GM12878 (cell line): ENCODE data around the gene NEGR1. TPM values are rescaled to one million over a fixed set of nuclear protein-coding genes. Genes with fewer than 3 reads are reported as not detected.

Source experiments
- ATAC-seq: fragments of 200-7000 bp; cut with Tn5 transposase; 3 replicates; pipeline ENCODE4 v1.9.1; 2020; ENCODE audit warnings: mild to moderate bottlenecking, moderate library complexity
- BruUV-seq: library from RNA; stranded (reverse); fragments of 400-500 nt; replicated peaks from 2 replicates; lab custom pipeline; 2021; lab: Mats Ljungman, UMichigan
- CTCF ChIA-PET: fragments of 300-600 bp; sonication (Branson Sonifier 250); formaldehyde crosslinking; extraction: SDS; loops from one replicate; lab custom pipeline; 2021; ENCODE audit warnings: inconsistent platforms; lab: Yijun Ruan, JAX
- POLR2A ChIA-PET: fragments of 350-600 bp; formaldehyde crosslinking; extraction: SDS; loops from one replicate; lab custom pipeline; 2021; ENCODE audit warnings: inconsistent platforms; lab: Charles Lee
- RAD21 ChIA-PET: fragments of 300-600 bp; sonication (Branson Sonifier 250); formaldehyde crosslinking; loops from one replicate; lab custom pipeline; 2023; ENCODE audit warnings: antibody characterized with exemption; ENCODE audit not compliant: unreplicated experiment; lab: Charles Lee
- SMC1A ChIA-PET: fragments of 300-600 bp; sonication (Branson Sonifier 250); formaldehyde crosslinking; loops from one replicate; lab custom pipeline; 2023; ENCODE audit not compliant: unreplicated experiment, uncharacterized antibody; lab: Charles Lee
- DNase-seq: peaks from one replicate; pipeline ENCODE4 v3.0.0-alpha.2; 2011; ENCODE audit warnings: low read depth, low spot score
- FAIRE-seq: peaks from 3 replicates; lab custom pipeline; 2011; peaks lifted over from hg19 to GRCh38; lab: Jason Lieb, UNC
- H2AFZ ChIP-seq: 2 replicates; pipeline ENCODE4 v1.6.0; 2011; ENCODE audit warnings: low read depth, low read length, control low read depth; ENCODE audit not compliant: control insufficient read depth
- H3K27ac ChIP-seq: 2 replicates; pipeline ENCODE4 v1.5.1; 2011; ENCODE audit warnings: control low read depth; ENCODE audit not compliant: control insufficient read depth, insufficient read depth
- H3K27me3 ChIP-seq, 2 experiments: replicated peaks in 1 of 2; 2 replicates each; pipeline versions ENCODE4 v1.6.0 to v1.6.1; 2011; ENCODE audit warnings: low read length in 1 of 2; ENCODE audit not compliant: control insufficient read depth in 2 of 2, insufficient read depth in 2 of 2
- H3K36me3 ChIP-seq, 2 experiments: 2 replicates each; pipeline ENCODE4 v1.5.1; 2011; ENCODE audit warnings: low read length in 1 of 2; ENCODE audit not compliant: control insufficient read depth in 2 of 2, insufficient read depth in 2 of 2
- H3K4me1 ChIP-seq: 2 replicates; pipeline ENCODE4 v1.6.1; 2011; ENCODE audit warnings: mild to moderate bottlenecking, low read length, moderate library complexity, mixed read lengths; ENCODE audit not compliant: control insufficient read depth, insufficient read depth
- H3K4me2 ChIP-seq: 2 replicates; pipeline ENCODE4 v1.6.0; 2011; ENCODE audit warnings: control low read depth; ENCODE audit not compliant: control insufficient read depth, insufficient read depth
- H3K4me3 ChIP-seq: fragments of 200-600 bp; sonication (generic); 2 replicates; pipeline ENCODE4 v1.5.1; 2016
- H3K79me2 ChIP-seq: 2 replicates; pipeline ENCODE4 v1.6.0; 2011; ENCODE audit warnings: low read length; ENCODE audit not compliant: control insufficient read depth, insufficient read depth
- H3K9ac ChIP-seq: 2 replicates; pipeline ENCODE4 v1.8.0; 2011; ENCODE audit warnings: low read length, control low read depth, mixed read lengths; ENCODE audit not compliant: control insufficient read depth, insufficient read depth
- H3K9me3 ChIP-seq: replicated peaks from 3 replicates; pipeline ENCODE4 v1.5.1; 2011; ENCODE audit warnings: mild to moderate bottlenecking, low read length; ENCODE audit not compliant: control insufficient read depth, insufficient read depth
- H4K20me1 ChIP-seq: 2 replicates; pipeline ENCODE4 v1.6.0; 2011; ENCODE audit not compliant: control insufficient read depth, insufficient read depth
- BACH1 ChIP-seq: fragments of 450-650 bp; IDR thresholded peaks from 2 replicates; pipeline ENCODE4 v1.6.1; 2017; ENCODE audit warnings: mild to moderate bottlenecking, borderline replicate concordance
- BRCA1 ChIP-seq: IDR thresholded peaks from 2 replicates; pipeline ENCODE4 v1.6.1; 2011; ENCODE audit warnings: low read depth, low read length, improper control_type of control experiment
- EGR1 ChIP-seq, 2 experiments: IDR thresholded peaks; 1 replicate in 1 of 2; 2 replicates in 1 of 2; pipeline ENCODE4 v1.6.1; 2011 to 2012; ENCODE audit warnings: low read depth in 2 of 2, low read length in 2 of 2, borderline replicate concordance in 1 of 2, mild to moderate bottlenecking in 1 of 2, moderate library complexity in 1 of 2
- FOXM1 ChIP-seq: IDR thresholded peaks from 2 replicates; pipeline ENCODE4 v1.6.1; 2012; ENCODE audit warnings: low read depth, mild to moderate bottlenecking, inconsistent platforms, low read length, moderate library complexity
- MEF2A ChIP-seq: IDR thresholded peaks from 2 replicates; pipeline ENCODE4 v1.6.1; 2011; ENCODE audit warnings: low read depth, mild to moderate bottlenecking, low read length, moderate library complexity; ENCODE audit not compliant: insufficient read depth
- MYB ChIP-seq: fragments of 150-350 bp; IDR thresholded peaks from 2 replicates; pipeline ENCODE4 v1.6.1; 2014; ENCODE audit warnings: mild to moderate bottlenecking, low read depth, low read length, borderline replicate concordance
- MYC ChIP-seq: IDR thresholded peaks from 2 replicates; pipeline ENCODE4 v1.6.1; 2011; ENCODE audit warnings: mild to moderate bottlenecking, low read length, moderate library complexity, inconsistent platforms; ENCODE audit not compliant: insufficient read depth, insufficient replicate concordance, insufficient read length, severe bottlenecking
- NFIC ChIP-seq: IDR thresholded peaks from 2 replicates; pipeline ENCODE4 v1.6.1; 2012; ENCODE audit warnings: low read depth, mild to moderate bottlenecking, inconsistent platforms, low read length, moderate library complexity
- NFYA ChIP-seq: IDR thresholded peaks from 2 replicates; pipeline ENCODE4 v1.6.1; 2011; ENCODE audit warnings: low read depth, mild to moderate bottlenecking, low read length, improper control_type of control experiment, borderline replicate concordance
- POLR2A ChIP-seq: IDR thresholded peaks from 2 replicates; pipeline ENCODE4 v1.6.1; 2011; ENCODE audit warnings: low read depth, mild to moderate bottlenecking, low read length
- RCOR1 ChIP-seq: conservative IDR thresholded peaks from 2 replicates; pipeline ENCODE4 v1.6.1; 2012; ENCODE audit warnings: low read depth, low read length, improper control_type of control experiment
- RUNX3 ChIP-seq: IDR thresholded peaks from 2 replicates; pipeline ENCODE4 v1.6.1; 2012; ENCODE audit warnings: low read length, inconsistent platforms
- SP1 ChIP-seq: IDR thresholded peaks from one replicate; pipeline ENCODE4 v1.6.1; 2011; ENCODE audit warnings: low read depth, low read length
- STAT1 ChIP-seq: fragments of 450-650 bp; conservative IDR thresholded peaks from 2 replicates; pipeline ENCODE4 v1.6.1; 2014; ENCODE audit warnings: antibody characterized with exemption, mild to moderate bottlenecking
- TCF7 ChIP-seq: IDR thresholded peaks from 2 replicates; pipeline ENCODE4 v1.6.1; 2014; ENCODE audit warnings: antibody characterized with exemption, borderline replicate concordance
- ZNF207 ChIP-seq: fragments of 450-650 bp; IDR thresholded peaks from 2 replicates; pipeline ENCODE4 v1.6.1; 2014; ENCODE audit warnings: antibody characterized with exemption, mild to moderate bottlenecking, borderline replicate concordance
- ZNF384 ChIP-seq: IDR thresholded peaks from 2 replicates; pipeline ENCODE4 v1.6.1; 2012; ENCODE audit warnings: low read depth, mild to moderate bottlenecking, low read length, improper control_type of control experiment, borderline replicate concordance
- ZNF622 ChIP-seq: fragments of 450-650 bp; IDR thresholded peaks from 2 replicates; pipeline ENCODE4 v1.6.1; 2017; ENCODE audit warnings: mild to moderate bottlenecking, inconsistent platforms
- ZSCAN29 ChIP-seq: fragments of 450-650 bp; IDR thresholded peaks from 2 replicates; pipeline ENCODE4 v1.6.1; 2017; ENCODE audit warnings: mild to moderate bottlenecking, moderate library complexity
- WGBS: methylation state at CpG from one replicate; pipeline ENCODE4 v1.1.6; 2016; ENCODE audit warnings: low lambda C conversion rate; ENCODE audit not compliant: insufficient replicate concordance, insufficient coverage; ENCODE audit errors: missing lambda C conversion rate; 5-methylcytosine and 5-hydroxymethylcytosine counted together
- in situ Hi-C: fragments of 300-500 bp; cut with MboI; formaldehyde crosslinking; loops from 9 replicates; pipeline ENCODE4 v1.14.3; 2018; ENCODE audit warnings: mixed read lengths
- intact Hi-C: fragments of 100-400 bp; cut with micrococcal nuclease; formaldehyde crosslinking; loops from one replicate; pipeline ENCODE4 v1.14.2; 2022; ENCODE audit not compliant: unreplicated experiment
- polyA plus RNA-seq, 11 experiments: library from polyadenylated mRNA; depleted of rRNA in 4 of 11; unstranded in 6 of 11; stranded (reverse) in 5 of 11; fragments of >200 nt; fragmentation: Nextera tagmentation in 4 of 11; fragmentation: Illumina TruSeq in 1 of 11; extraction: Ambion mirVana in 4 of 11; extraction: Trizol in 1 of 11; gene quantifications; 1 replicate in 1 of 11; 2 replicates in 10 of 11; pipeline versions ENCODE4 v1.2.1 to v1.2.3, GENCODE V29; 2011 to 2016; ENCODE audit warnings: inconsistent platforms in 2 of 11, missing spikeins in 2 of 11, low read depth in 1 of 11
- total RNA-seq, 4 experiments: library from RNA; depleted of rRNA in 3 of 4; stranded (reverse); fragments of >200 nt in 3 of 4; fragmentation: Illumina TruSeq in 1 of 4; extraction: Trizol in 1 of 4; gene quantifications; 2 replicates each; pipeline versions ENCODE4 v1.2.1 to v1.2.3, GENCODE V29; 2013 to 2021
- TF ChIP-seq, protein P1 (sequence below): IDR thresholded peaks from 2 replicates; pipeline ENCODE4 v1.6.1; 2011; ENCODE audit warnings: low read depth, mild to moderate bottlenecking, low read length, moderate library complexity, borderline replicate concordance; ENCODE audit errors: extremely low read depth
- TF ChIP-seq, protein P2 (sequence below): fragments of 150-350 bp; IDR thresholded peaks from 2 replicates; pipeline ENCODE4 v1.6.1; 2016; ENCODE audit warnings: low read depth, low read length

NEGR1 gene
- total and polyA plus RNA-seq, 10 of the 15 experiments (the other 5 are each of a cell fraction or from before 2014, with no cell fraction given) = under 0.01 to 0.03 (median 0.01) TPM; not detected in 7

DNA sequence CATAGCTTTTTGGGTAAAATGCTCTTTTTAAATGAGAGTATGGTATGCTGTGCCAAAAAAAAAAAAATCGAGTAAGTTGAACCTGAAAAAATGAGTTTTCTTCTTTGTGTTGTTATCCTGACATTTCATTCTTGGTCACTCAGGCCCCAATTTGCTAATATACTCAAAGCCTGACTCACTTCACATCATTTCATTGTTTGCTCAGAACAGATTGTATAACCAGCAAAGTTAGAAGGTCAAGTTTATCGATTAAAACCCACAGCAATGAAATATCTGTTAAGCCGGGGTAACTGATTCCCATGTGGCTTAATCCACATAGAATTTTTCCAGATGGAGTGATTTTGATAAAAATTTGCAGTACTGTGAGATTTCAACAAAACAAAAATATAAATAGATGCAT lies 363.7 kb downstream of the NEGR1 start (continued):
- TF ChIP-seq SP1 (no peak), BACH1 (no peak), BRCA1 (no peak), FOXM1 (no peak), STAT1 (no peak), RUNX3 (no peak), RCOR1 (no peak), ZNF384 (no peak)

DNA sequence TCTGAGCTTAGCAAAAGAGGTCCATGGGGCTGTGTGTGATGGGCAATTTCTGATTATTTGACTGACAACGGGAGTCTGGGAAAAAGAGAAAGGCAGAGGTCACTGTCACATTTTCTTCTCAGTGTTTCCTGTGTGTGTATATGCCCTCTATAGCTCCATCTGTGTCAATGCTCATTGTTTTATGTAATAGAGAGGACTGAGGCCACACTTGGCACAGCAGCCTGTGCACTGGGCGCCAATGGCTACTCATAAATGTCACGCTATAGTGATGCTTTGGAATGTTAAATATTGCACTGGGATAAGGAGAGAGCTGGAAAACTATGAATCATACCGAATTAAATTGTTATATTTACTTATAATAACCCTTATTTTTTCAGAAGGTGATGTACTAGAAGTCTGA lies 365.4 kb downstream of the NEGR1 start:
- no peaks in the 10 kb centered on the region for H3K79me2 ChIP-seq
- POLR2A ChIA-PET = no interaction called here
- no peaks in the 10 kb centered on the region for H3K36me3 ChIP-seq
- FAIRE-seq (no peak), ATAC-seq (no peak), DNase-seq (no peak)
- no peaks in the 10 kb centered on the region for H3K9me3 ChIP-seq
- in situ Hi-C loops (no loop called here), intact Hi-C loops (no loop called here)
- H3K4me1 ChIP-seq = no peaks in the 10 kb centered on the region
- H3K9ac ChIP-seq = no peak overlapping the region
- H4K20me1 ChIP-seq = no peaks in the 10 kb centered on the region
- RAD21 ChIA-PET = no interaction called here
- no peak overlapping the region for H3K27ac ChIP-seq
- H3K4me2 ChIP-seq = no peak overlapping the region
- H2AFZ ChIP-seq = no peak overlapping the region
- no peaks in the 10 kb centered on the region; a peak in 1 of 4 replicates for H3K27me3 ChIP-seq
- no peak overlapping the region for H3K4me3 ChIP-seq
- CTCF ChIA-PET = no interaction called here
- 15% methylated on average over 4 of the region's 4 CpGs for WGBS
- SMC1A ChIA-PET = interaction anchor here (0.7 kb wide), 1 partner anchor 121 kb away, joined by 3 read pairs; no protein-coding TSS in a partner anchor
- BruUV-seq = no TSS peak
- TF ChIP-seq POLR2A (no peak), ZSCAN29 (no peak), ZNF622 (no peak), MYB (no peak), EGR1 (IDR thresholded peaks at IDR 0.05; ENCODE audit: borderline replicate concordance in 1 of 2, low read depth in 2 of 2, low read length in 2 of 2) (no peak), TCF7 (no peak), NFYA (no peak), MYC (no peak), ZNF207 (no peak), MEF2A (no peak), NFIC (no peak)
- TF ChIP-seq, protein P1, sequence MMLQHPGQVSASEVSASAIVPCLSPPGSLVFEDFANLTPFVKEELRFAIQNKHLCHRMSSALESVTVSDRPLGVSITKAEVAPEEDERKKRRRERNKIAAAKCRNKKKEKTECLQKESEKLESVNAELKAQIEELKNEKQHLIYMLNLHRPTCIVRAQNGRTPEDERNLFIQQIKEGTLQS = no peak
- TF ChIP-seq, protein P2, sequence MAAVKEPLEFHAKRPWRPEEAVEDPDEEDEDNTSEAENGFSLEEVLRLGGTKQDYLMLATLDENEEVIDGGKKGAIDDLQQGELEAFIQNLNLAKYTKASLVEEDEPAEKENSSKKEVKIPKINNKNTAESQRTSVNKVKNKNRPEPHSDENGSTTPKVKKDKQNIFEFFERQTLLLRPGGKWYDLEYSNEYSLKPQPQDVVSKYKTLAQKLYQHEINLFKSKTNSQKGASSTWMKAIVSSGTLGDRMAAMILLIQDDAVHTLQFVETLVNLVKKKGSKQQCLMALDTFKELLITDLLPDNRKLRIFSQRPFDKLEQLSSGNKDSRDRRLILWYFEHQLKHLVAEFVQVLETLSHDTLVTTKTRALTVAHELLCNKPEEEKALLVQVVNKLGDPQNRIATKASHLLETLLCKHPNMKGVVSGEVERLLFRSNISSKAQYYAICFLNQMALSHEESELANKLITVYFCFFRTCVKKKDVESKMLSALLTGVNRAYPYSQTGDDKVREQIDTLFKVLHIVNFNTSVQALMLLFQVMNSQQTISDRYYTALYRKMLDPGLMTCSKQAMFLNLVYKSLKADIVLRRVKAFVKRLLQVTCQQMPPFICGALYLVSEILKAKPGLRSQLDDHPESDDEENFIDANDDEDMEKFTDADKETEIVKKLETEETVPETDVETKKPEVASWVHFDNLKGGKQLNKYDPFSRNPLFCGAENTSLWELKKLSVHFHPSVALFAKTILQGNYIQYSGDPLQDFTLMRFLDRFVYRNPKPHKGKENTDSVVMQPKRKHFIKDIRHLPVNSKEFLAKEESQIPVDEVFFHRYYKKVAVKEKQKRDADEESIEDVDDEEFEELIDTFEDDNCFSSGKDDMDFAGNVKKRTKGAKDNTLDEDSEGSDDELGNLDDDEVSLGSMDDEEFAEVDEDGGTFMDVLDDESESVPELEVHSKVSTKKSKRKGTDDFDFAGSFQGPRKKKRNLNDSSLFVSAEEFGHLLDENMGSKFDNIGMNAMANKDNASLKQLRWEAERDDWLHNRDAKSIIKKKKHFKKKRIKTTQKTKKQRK = no peak
